GM19023 (cell line): ENCODE results near the gene ABLIM1.

Experiments
- ATAC-seq: cut with Tn5 transposase; IDR thresholded peaks from one replicate; pipeline ENCODE4 v1.9.1; 2021; ENCODE audit warnings: mild to moderate bottlenecking, moderate library complexity; ENCODE audit not compliant: unreplicated experiment

ABLIM1 gene

DNA sequence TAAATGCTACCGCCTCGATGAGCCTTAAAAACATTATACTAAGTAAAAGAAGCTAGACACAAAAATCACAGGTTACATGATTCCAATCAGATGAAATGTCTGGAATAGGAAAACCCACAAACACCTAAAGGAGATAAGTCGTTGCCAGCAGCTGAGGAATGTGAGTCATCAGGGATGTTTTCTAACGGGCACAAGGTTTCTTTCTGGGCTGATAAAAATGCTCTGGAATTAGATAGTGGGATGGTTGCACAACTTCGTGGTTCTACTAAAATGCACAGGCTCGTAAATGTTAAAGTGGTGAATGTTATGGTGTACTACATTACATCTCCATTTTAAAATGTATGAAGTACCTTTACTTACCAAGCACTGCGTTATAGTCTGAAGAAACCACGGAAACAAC, 9.7 kb downstream of the ABLIM1 start:
- ATAC-seq, result no peak

DNA sequence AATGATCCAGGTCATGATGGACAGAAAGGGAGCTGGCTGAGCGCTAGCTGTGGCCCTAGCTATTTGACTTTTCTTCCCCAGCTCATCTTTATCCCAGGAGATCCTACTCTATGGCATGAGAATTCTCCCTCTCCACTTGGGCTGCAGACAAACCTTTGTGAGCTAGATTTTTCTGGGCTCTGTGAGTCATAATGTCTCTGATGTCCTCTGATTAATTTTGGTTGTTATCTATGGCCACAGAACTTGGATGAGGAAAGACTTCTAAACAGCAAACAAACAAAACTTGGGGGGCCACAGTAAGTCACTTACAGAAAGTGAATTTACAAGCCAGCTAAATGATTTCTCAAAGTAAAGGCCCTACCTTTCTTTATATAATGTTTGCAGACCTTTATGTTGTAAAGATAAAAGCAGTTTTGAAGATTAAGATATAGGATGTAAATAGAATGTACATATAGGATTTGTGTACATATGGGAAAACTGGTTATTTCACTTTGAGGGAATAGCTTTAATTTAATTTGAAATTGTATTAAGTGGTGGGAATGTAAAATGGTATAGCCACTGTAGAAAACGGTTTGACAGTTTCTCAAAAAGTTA, 10.4 kb downstream of the ABLIM1 start:
- no peak for ATAC-seq

GRCh38 chr10:114646426-114646825, 11.6 kb downstream of the ABLIM1 start:
- no peak for ATAC-seq

DNA sequence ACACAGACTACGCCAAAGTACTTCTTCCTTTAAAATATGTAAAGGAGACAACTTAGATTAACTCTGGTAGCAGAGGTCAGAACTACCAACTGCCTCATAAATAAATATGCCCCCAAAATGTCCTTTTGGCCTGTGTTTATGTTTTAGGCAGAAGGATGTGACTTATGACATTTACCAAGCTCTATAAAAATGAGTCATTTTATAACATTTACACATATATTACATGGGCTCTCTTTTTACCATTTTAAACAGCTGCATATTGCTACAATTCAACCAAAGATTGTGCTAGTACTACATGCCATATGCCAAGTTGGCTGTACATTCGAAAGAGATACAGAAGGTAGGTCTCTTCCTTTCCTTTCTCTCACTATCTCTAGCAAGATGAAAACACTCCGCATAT, 12.4 kb downstream of the ABLIM1 start:
- no peak for ATAC-seq

DNA sequence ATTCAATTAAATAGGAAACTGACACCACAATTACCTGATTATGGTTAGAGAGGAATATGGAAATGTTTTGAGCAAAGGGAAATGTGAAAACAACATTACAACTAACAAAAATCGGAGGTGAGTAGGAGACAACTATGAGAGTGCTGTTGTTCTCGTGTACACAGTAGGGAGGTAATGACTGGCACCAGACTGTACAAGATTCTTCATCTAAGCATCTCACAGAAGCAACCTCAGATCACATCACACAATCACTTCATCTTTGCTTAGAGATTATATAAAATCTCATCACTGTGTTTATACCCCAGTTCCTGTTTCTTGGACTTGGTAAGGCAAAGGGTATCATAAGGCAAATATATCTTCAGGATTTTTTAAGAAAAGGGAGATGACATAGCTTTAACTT, 14.9 kb downstream of the ABLIM1 start:
- no peak for ATAC-seq

DNA sequence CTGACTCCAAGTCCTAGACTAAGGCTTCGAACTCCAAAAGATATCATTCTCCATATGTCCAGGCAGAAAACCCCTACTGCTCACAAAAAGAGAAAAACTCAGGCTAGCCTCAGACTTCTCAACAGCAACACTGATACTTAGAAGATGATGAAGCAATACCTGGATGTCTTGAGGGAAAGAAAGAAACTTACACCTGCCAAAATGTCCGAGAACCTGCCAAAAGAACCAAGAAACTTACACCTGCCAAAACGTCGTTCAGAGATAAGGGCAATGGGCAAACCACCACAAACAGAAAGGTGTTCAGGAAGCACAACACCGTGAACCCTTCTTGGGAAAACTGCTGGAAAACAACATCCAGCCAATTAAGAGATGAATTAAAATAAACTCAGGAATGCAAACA, 15.3 kb downstream of the ABLIM1 start:
- ATAC-seq, result no peak

GRCh38 chr10:114638821-114639625, 19.1 kb downstream of the ABLIM1 start:
- no peak for ATAC-seq

DNA sequence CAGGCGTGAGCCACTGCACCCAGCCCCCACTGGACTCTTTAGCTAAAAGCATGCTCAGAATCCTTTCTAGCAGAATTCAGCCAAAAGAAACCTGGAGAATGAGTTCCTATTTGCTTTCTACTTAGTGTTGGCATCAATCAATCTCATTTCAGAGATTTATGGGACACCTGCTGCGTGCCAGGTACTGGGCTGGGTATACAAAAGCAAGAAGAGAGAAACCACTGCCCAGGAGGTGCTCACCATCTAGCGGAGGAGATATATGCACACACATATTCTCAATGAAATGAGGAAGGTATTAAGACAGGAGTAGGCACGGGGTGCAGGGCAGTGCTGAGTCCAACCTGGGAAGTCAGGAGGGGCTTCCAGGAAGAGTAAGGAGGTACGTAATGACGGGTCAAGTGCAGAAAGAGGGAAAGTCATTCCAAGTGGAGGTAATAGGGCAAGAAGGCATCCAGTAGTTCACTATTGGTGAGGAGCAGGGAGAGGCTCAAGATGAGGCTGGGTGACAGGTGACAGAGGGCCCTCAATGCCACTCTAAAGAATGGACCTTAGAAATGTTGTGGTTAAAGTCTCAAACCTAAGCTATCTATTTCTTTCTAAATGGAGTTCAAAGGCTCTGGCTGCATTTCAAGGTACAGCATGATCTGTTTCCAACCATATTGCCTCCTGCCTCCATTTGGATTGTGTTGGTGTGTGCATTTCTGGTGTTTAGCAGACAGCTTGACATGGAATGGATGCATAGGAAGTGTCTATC, 22.1 kb downstream of the ABLIM1 start:
- ATAC-seq, result no peak

DNA sequence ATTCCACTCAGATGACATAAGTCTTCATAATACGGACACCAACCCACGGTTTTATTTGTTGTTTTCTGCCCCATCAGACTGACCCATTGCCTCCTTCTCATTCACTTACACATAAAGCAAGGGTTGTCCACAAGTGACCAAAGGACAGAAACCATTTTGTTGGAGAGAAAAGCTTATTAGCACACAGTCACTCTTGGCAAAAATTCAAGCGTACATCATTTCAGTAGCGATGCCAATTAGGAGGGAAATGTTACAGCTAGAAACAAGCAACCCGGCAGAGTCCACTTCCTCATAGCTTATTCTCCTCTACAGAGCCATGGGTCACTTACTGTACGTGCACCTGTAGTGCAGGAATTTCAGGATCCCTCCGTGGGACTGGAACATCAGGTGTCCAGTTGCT, 23.0 kb downstream of the ABLIM1 start:
- no peak for ATAC-seq

DNA sequence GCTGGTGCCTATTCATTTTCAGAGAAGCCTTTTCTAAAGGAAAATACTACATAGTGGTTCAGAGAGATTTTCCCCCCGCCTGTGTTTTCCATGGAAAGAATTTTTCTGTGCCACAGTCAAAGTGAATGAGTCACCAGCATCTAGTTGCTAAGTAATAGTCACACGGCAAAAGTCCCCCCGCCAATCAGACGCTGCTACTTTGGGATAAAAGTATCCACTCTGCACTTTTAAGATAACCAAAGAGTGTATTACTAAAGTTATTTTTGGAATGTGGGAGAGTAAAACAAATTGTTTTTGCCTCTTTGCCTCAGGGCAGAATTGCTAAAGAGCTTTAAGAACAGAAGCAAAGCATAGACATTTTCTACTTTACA, 23.5 kb downstream of the ABLIM1 start:
- ATAC-seq, result no peak

DNA sequence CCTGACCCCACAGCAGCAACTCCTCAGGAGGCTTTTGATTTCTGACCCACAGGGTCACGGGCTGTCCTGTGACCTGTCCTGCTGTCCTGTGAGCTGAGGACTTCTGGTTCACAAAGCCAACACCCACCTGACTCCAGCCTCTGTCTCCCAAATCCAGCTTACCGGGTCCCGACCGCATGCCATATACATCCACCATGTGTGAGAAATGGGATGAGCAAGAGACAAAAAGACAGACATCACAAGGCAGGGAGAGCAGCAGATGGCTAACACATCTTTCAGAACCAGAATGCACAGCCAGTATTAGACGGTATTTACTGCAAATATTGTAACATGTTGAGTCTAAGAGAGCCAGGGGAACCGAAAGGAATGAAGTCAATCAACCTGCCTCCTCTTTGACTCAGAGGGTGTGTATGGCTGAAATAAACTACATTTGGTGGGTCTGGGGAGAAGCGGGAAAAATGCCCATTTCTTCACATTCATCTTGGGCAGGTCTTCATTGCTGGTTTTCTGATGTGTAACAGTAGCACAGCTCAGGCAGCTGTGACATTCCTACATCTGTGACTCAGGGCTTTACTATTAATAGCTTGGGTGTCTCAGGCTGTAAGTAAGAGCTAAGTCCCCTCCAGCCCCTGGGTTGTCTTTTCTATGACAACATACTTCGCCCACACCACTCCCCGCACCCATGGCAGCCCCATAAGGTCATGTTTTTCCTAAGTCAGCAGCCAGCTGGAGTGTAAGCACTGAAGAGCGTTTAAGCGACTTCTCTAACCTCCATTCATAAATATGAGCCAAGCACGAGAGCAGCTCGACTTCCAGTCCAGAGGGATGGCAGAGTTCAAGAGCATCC, 25.0 kb downstream of the ABLIM1 start:
- no peak for ATAC-seq

DNA sequence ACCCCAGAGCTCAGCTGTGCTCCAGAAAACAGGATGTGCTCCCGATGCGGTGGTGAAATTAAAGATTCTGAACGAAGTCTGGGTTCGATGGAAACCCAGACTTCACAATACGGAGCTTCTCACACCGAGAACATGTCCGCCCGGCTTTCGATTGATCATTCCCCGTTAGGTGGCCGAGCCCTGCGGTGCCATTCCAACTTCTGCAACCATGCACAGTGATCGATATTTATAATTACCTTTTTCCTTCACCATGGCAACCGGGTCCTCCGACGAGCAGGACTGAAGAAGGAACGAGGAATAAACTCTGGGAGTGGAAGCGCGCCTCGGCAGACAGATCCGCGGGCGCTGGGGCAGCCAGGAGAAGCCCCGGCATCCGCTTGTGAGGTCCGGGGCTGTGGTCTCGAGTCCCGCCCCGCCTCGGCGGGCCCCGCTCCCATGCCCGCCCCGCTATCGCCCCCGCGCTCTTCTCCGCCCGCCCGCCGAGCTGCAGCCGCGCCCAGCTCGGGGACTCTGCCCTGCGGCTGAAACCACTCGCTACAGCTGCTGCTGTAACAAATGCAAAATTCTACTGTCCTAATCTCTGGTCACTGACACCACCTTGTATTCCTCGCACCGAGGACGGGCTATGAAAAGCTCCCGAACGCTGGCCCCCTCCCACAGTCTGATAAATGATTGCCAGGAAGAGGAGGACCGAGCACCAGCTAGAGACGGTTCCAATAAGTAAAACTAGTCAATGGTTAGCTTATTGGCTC, 26.2 kb downstream of the ABLIM1 start:
- peak; percentile 69 for ATAC-seq

DNA sequence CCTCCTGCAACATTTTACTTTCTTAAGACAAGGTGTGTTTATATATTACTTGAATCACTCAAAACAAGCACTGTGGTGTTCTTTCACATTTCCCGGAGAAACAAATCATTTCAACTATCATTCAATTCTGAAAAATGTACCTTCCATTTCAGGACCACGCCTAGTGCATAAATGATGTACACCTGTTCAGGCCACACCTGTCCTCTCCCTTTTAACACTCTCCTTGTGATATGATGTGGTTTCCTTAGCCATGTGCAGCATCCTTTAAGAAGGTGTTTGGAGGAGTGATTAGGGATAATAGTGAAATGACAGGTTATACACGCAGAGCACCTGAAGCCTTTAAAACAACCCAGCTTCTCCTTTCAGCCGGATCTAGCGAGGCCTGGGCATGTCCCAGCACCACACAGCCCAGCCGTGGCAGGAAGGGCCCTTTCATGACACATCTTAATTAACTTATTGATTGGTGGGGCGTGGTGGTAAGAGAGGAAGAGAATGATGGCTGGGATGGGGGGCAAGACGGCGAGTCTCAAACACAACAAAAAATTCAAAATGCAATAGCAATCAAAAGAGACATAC, 26.9 kb downstream of the ABLIM1 start:
- ATAC-seq, result peak; percentile 7

DNA sequence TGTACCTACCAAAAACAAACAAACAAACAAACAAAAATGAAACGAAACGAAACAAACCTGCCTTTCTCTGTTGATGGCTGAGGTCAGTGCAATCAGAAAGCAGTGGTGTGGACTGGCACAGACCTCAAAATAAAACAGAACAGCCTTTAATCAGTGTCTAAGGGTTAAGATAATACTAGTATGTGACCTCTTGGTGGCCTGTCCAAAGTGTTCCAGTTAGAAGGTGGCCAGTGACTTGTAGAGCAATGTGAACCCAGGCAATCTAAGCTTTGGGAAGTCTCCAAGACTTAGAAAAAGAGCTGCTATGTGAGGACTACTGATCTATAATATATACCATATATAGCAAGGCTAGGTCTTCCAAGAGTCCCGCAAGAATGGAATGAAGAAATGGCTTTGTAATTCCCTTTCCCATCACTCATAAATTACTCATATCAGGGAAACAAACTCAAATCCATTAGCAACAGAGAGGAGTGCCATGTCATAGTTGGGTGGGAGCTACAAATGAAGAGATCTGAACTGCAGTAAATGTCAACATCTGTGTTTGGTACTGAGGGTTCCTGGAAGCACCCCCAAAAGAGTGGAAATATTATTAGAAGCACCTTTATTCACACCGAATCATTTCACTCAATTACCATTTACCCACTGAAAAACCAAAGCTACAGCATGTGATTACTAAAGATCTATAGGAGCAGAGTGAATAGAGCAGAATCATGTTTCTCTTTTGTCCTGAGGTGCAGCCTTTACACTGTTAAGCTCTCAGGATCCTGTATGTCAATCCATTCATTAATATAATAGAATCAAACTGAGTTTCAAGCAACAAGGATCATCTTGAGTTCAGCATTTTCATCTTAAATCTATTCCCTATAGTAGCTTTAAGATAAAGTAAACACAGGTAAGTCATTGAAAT, 28.0 kb downstream of the ABLIM1 start:
- ATAC-seq, result no peak

GRCh38 chr10:114629083-114629823, 28.8 kb downstream of the ABLIM1 start:
- ATAC-seq, result no peak

- ATAC-seq, result no peak
These were observed 30.0 kb downstream of the ABLIM1 start for GRCh38 chr10:114628106-114628505.

- no peak for ATAC-seq
These were observed 31.2 kb downstream of the ABLIM1 start for GRCh38 chr10:114626841-114627240.
